Inferior parietal cortex (tissue), 1 donor: ENCODE data around the gene DCAF6.

Experiments
- DNase-seq: peaks from one replicate; pipeline ENCODE4 v3.0.0-alpha.2; 2016; ENCODE audit errors: extremely low spot score

The DCAF6 gene

DNA sequence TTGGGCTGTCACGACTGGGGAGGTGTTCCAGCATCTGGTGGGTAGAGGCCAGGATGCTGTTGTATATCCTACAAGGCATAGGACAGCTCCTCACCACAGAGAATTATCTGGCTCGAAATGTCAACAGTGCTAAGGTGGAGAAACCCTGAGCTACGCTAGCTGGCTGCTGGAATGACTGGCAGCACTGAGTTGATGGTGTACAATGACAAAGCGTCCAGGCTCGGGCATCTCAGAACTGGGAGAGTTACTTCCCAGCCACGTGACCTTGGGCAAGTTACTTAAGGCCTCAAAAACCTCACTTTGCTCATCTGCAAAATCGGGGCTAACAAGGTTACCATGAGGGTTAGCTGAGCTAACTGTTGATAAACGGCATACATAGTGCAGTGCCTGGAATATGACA lies 164.9 kb downstream of the DCAF6 start:
- DNase-seq: no peak

DNA sequence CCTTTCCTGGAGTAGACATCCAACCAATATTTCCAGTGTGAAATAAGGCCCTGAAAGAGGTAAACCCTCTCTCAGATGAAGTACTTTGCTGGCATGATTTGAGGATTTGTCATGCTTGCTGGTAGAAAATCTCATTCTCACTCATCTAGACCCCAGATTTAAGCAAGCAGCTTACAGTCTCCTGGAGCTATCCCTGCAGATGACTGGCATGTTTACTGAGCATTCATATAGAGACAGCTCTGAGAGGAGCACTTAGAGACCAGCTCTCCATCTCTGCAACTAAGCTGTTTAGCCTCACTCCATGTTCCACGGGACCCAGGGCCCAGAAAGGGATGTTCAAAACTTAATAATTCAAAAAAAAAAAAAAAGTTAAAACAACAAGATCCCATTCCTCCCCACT lies 166.0 kb downstream of the DCAF6 start:
- no peak for DNase-seq

DNA sequence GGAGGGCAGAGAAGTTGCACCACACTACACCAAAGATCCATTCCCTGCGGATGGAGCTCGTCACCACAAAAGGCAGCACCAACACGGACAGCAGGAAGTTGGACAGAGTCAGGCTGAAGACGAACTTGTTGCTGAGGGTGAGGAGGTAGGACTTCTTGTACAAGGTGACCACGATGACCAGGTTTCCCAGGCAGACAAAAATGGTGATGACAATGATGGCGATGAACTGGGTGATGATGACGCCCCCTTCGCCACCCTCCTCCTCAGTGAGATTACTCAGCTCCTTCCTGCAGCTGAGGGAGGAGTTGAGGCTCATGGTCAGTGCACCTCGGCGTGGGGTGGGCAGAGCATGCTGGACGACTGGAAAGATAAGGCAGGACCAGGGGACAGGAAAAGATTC lies 168.1 kb downstream of the DCAF6 start:
- DNase-seq: no peak

DNA sequence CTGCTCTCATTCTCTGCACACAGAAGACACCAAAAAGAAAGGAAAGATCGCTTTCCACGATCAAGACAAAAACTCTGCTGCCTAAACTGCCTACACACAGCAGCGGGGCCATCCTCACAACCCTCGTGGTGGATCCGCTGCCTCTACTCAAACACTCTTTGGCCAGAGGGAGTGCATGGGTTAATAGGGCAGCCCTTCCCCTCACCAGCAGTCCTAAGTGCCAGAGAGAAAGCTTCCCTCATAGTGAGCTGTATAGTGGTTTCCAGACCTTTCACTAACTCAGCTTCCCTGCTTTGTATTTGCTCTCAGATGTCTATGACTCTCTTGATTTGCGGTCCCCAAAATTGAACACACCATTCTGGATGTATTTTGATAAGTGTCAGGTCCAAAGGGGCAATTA lies 169.4 kb downstream of the DCAF6 start:
- DNase-seq: no peak

DNA sequence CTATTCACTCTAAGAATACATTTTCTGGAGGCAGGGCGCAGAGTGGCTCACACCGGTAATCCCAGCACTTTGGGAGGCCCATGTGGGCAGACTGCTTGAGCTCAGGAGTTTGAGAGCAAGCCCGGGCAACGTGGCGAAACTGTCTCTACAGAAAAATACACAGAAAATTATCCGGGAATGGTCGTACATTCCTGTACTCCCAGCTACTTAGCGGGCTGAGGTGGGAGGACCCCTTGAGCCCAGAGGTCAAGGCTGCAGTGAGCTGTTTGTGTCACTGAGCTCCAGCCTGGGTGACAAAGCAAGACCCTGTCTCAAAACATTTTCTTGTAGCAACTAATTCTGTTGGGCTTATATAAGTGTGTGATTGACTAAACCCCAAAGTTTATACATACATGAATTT lies 169.8 kb downstream of the DCAF6 start:
- DNase-seq: no peak

DNA sequence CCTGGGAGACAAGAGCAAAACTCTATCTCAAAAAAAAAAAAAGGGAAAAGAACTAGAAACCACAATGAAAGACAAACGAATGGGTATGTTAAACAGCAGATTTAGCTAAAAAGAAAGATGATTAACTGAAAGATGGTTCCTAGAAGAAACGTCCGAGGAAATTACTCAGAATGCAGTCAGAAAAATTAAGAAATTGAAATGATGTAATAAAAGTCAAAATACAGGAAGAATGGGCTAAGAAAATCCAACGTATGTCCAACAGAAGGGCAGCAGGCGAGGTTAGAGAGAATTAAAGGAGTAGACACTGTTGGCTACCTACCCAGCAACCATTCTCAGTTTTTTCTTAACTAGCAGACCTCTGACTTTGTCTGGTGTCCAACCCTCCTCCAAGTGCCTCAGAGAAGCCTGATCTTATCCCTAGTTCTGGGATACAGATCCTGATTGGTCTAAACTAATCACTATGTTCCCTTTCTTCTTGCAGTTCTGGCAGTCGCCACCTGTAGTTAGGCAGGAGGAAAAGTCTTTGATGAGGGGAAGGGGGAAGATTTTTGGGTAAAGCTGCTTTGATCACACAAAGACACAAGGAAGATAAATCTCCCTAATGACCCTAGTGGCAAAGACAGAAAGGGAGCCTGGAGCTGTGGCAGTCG lies 174.5 kb downstream of the DCAF6 start:
- DNase-seq: no peak

DNA sequence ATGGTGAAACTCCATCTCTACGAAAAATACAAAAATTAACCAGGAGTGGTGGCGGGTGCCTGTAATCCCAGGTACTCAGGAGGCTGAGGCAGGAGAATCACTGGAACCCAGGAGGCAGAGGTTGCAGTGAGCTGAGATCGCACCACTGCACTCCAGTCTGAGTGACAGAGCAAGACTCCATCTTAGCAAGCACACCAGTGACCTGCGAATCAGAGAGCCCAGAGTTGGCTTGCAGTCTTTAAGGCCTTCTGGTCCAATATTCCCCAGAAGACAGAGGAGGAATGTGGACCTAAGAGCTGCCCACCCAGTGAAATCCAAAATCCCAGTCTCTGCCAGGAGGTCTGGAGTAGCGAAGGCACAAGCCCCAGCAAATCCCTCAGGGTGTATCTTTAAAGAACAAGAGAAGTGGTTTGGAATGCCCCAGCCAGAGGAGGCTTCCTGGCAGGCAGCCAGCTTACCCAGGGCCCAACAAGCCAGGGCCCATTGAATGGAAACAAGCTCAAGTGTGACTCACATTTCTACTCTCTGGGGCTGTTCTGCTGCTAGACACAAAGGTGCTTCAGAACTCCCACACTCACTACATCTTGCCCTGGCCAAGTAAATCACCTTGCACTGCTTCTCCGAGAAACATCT lies 176.3 kb downstream of the DCAF6 start:
- no peak for DNase-seq

DNA sequence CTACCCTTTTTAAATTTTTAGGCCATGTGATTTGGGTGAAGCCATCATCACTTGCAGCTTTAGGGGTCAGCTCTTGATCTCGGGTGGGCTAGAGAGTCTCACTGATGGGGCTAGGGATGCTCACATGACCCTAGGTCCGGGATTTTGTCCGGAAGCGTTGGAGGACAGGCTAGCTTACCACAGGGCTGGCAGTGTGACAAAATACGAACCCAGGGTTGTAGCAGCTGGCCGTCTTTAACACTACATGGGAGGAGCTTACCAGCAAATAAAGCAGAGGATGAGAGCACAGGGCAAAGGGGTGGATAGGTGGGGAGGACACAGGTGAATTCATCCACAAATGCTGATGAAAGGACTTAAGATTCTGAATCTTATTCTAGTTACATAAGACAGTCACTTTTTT lies 178.4 kb downstream of the DCAF6 start:
- DNase-seq: no peak

DNA sequence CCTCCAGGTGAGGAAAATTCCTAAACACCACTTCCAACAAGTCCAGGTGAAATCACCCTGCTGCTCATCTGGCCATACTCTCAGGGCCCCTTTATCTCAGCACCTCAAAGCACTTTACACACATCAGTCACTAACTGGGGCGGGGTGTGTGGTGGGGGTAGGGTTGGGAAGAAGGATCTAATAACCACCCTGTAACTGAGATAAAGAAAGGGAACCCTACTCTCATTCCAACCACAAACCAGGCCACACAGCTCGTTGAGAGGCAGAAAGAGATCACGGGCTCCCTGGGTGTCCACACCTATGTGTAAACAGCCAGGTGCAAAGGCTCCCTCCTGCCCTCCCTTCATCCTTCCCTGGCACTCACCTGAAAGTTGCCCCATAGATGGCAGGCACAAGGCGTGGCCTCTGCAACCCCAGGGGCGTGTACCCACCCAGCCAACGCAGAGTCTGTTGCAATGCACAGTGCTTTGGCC lies 179.9 kb downstream of the DCAF6 start:
- no peak for DNase-seq

DNA sequence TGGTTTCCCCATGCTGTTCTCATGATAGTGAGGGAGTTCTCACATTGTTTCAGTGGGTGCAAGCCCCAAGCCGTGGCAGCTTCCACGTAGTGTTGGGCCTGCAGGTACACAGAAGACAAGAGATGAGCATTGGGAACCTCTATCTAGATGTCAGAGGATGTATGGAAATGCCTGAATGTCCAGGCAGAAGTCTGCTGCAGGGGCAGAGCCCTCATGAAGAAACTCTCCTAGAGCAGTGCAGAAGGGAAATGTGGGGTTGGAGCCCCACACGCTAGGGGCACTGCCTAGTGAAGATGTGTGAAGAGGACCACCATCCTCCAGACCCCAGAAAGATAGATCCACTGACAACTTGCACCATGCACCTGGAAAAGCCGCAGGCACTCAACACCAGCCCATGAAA lies 183.3 kb downstream of the DCAF6 start:
- no peak for DNase-seq

DNA sequence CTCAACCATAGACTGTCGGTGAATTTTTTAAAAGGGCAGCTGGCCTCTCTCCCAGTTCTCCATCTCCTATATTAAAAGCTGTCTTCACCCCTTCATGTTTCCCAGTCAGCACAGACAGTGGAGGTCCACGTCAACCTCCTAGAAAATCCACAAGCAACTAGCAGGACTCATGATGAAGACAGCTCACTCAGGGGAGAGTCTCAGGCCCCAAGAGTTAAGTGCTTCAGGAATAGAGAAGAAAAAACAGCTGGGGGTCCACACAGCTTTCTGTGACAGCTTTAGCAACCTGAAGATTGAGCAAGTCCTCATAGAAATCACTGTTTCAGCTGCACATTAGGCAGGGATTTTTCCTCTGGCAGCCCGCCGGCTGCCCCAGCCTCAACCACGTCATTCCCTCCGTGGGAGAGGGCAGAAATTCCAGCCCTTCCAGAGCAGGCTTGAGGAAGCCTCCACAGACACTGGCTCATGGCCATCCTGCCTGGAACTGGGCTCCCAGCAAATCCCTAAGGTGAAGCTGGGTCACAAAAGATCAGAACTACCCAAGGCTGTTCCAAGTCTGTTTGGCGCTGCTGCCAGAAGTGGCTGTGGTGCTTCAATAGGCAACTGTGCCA lies 185.0 kb downstream of the DCAF6 start:
- no peak for DNase-seq

DNA sequence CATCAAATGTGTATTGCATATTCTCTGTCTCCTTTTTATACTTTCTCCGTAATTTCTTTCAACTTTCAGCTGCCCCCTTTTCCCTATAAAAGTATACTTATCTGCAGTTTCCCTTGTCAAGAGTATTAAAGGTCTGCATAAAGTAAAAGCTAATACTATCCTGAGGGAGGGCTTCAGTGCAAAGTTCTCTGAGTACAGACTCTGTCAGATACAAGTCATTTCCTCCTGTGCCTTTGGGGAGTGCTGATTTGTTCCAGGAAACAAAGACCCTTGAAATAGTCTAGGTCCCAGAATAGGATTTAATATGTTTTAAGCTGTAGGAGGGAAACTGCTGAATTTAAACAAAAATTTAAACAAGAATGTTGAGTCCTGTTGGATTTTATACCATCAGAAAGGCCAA lies 188.6 kb downstream of the DCAF6 start:
- no peak for DNase-seq
